Embryonic facial prominence (tissue), 1 donor: Measurements from ENCODE around the gene FXYD6.

Experiments used
- DNase-seq: peaks from one replicate; pipeline ENCODE4 v3.0.0-alpha.2; 2016; ENCODE audit errors: extremely low spot score

Gene FXYD6

DNA sequence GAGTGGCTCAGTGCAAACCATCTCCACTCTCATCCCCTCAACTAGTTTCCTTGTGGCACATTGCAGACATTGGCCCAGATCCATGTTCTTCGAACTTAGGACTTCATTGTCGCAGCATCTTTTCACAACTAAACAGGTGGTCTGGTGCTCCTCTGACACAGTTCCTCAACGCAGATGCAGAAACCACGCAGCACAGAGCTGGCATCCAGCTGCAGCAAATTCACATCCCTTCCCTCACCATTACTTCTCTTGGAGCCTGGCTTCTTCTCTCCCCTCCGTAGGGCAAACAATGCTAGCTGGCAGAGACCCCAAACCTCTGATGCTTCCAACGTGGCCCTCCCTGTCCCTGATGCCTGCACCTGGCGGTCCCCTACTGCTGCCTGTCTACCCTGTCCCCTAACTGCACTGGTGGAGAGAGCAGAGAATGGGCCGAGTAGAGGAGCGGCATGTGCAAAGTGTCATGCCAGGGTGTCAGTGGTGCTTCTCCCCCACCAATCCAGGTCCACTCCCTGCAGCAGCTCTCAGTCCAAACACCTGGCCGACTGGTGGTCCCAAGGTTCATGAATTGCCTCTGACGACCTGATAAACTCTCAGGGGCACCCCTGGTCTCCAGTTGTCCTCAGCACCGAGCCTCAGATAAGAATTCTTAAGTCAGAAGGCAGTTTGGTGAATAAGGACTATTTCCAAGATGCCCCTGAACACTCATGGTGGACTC lies 34.6 kb upstream of the FXYD6 start:
- no peak for DNase-seq

- no peak for DNase-seq
Measured at GRCh38 chr11:117910525-117910924, 34.1 kb upstream of the FXYD6 start.

GRCh38 chr11:117909611-117910382 lies 33.3 kb upstream of the FXYD6 start:
- DNase-seq: no peak

GRCh38 chr11:117908959-117909610 lies 32.6 kb upstream of the FXYD6 start:
- DNase-seq: no peak

- DNase-seq: no peak
Measured at GRCh38 chr11:117908109-117908895, 31.8 kb upstream of the FXYD6 start.

DNA sequence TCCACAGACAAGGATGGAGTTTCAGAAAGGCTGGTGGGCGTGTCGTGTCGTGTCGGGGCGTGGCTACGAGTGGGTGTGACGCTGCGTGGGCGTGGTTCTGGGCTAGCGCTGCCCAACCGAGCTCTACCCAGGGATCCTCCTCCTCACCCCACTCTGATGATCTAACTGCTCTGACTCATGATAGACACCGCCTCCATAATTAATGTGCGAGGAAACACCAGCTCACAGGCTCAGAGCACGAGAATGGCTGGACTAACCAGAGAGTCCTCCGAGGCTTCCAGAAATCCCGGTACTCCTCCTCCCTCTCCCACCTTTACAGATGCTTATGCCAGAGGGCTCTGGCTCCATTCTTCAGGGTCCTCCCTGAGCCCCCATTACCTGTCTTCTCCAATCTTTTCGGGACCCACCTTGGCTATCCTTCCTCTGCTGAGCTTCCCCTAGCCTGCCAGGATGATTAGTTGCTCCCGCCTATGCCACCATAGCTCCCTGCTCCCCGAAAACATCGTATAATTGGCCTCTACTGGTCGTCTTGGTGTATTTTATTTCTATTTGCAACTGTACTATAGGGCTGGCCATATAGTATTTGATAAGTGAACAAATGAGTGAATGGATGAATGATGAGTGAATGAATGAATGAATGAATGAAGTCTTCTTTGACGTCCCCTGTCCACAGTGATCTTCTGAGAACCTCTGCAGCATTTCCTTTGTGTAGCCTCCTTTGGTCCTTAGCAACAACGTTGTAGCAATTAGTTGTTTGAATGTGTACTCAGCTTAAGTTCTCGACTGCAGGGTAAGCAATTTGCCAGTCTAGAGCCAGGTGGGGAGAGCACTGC lies 31.0 kb upstream of the FXYD6 start:
- peak; percentile 76 for DNase-seq

DNA sequence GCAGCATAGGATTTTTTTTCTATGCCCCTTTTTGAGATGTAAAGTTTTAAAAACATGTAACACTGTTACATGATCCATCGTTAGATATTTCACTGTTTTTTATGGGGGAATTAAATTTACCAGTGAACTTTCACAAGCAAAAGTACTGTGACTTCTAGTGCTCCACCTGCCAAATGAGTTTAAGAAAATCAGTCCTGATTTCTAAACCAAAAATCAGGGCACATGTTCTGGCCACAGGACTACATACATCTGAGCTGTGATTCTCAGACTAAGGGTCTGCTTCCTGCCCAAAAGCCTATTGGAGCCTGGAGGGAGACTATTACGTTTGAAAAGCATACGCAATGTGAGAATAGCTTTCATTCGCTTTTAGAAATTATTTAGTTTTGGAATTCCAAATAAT lies 30.3 kb upstream of the FXYD6 start:
- DNase-seq: no peak

- no peak for DNase-seq
Measured at GRCh38 chr11:117906126-117906525, 29.7 kb upstream of the FXYD6 start.

DNA sequence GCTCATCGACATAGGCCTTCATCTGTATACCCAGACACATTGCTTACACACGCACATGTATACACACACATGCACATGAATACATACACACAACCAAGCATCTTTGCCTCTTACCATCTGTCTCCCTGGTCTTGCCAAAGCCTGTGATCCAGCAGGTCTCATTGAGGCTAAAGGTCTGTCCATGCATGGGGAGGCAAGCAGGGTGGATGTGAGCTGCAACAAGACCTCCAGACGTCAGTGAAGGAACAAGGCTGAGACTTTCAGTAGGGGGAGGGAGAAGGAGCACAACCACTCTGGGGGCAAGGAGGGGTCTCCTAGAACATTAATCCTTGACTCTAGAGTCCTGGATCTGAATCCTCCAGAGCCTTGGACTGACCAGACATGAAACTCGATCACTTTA lies 29.1 kb upstream of the FXYD6 start:
- no peak for DNase-seq

DNA sequence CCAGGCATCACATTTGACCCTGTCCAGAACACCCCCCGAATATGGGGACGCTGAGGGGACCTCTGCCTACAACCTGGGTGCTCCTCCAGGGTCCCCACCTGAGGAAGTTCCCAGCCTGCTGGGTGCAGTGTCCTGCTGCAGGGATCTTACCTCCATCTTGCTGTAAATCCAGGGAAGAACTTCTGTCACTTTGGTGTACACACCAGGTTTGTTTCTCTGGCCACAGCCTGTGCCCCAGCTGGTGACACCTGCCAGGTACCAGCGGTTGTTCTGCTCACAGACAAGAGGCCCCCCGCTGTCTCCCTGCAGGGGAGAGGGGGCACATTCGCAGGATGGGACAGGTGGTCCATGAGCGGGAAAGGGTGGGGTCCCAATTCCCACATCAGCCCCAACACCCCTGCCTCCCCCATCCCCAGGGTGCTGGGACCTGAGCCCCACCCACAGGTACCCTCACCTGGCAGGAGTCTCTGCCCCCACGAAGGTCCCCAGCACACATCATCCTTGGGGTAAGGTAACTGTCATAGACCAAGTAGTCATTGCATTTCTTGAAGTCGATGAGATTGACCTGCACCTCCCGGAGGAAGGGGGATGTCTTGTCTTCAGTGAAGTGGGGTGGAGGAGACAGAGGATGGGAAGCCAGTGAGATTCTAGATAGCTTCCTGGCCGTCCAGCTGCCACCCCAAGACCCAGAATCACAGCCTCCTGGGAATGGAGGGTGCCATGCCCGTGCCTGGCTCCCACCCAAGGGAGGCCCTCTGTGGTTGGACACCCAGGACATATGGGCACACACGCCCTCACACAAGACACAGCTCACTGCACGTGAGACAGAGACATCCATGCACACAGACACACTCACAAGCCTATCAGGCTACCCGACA lies 27.3 kb upstream of the FXYD6 start:
- DNase-seq: no peak

DNA sequence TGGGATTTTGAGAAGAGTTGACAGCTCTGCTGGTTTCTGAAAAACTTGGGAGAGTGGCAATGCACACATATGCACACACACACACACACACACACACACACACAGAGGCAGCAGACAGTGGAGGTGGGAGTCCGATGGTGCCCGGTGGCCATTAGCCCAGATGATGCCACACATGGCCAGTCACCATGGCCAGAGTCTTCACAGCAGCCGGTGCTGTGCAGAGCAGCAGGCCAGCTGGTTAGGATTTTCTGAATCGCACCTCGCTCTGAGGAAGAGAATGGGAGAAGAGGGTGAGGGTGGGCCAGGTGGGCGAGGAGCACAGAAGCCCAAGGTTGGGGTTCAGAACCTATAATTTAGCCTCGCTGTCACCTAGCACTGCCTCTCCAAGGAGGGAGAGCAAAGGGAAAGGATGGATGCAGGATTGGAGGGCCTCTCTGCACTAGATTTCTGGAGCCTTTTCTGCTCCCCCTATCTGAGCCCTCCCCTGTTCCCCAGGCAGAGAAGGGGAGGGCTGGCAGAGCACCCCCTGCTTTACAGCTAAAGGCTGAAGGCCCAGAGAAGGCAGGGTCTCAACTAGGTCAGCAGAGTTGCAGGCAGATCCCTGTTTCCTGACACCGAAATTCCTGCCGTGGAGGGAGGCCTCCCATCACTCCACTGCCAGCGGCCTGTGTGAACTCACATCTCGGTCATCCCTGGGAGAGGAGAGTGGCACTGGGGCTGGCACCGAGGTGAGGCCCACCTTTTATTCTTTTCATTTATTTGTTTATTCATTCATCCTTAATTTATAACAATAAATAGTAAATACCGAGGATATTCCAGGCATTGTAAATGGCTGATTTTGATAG lies 25.8 kb upstream of the FXYD6 start:
- DNase-seq: no peak

GRCh38 chr11:117901601-117902000 lies 25.1 kb upstream of the FXYD6 start:
- DNase-seq: no peak

GRCh38 chr11:117900720-117901440 lies 24.4 kb upstream of the FXYD6 start:
- no peak for DNase-seq

DNA sequence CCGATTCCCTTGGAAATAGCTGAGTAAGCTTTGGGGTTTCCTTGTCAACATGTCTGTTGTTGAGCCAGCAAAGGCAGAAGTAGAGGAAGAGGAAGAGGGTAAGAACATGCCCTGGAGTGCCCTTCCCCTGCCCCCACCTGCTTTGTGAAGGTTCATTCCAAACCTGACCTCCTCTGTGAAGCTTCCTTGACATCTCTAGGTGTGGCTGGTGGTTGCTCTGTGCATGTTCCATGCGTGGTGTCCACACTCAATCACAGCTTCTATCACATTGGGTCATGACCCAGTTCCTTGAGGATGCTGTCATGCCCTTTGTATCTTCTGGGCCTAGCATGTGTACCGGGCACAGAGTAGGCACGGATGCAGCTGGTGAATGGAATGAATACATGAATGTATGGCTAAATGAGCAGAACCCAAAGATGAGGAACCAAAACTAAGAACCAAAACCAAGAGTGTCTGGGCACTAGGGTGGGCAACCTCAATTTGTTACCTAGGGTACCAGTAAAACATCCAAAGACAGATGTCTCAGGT lies 23.7 kb upstream of the FXYD6 start:
- no peak for DNase-seq

DNA sequence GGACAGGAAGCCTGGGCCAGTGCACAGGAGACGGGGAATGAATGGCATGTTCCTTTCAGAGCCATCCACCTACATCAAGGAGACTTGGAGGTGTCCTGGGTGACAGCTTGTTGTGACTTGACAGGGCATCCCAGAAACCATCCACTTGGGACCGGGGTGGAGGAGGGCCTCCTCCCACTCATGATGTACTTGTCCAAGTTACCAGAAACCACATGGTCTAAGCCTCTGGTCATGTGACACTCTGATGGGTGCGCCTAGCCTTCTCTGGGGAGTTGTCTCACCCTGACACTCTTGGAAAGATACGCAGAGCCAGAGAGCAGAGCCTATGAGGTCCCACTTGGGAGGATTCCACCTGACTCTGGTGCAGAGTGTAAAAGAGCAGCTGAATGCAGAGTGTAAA lies 21.6 kb upstream of the FXYD6 start:
- DNase-seq: no peak

- no peak for DNase-seq
Measured at GRCh38 chr11:117892651-117893050, 16.2 kb upstream of the FXYD6 start.

GRCh38 chr11:117891362-117891761 lies 14.9 kb upstream of the FXYD6 start:
- no peak for DNase-seq

GRCh38 chr11:117888139-117888566 lies 11.7 kb upstream of the FXYD6 start:
- DNase-seq: no peak
